GM19240 (cell line): ENCODE data around the gene RSPH6A.

Experiments used
- DNase-seq: peaks from one replicate; pipeline ENCODE4 v3.0.0; 2011; ENCODE audit warnings: low spot score; ENCODE audit not compliant: insufficient read length

Gene RSPH6A

DNA sequence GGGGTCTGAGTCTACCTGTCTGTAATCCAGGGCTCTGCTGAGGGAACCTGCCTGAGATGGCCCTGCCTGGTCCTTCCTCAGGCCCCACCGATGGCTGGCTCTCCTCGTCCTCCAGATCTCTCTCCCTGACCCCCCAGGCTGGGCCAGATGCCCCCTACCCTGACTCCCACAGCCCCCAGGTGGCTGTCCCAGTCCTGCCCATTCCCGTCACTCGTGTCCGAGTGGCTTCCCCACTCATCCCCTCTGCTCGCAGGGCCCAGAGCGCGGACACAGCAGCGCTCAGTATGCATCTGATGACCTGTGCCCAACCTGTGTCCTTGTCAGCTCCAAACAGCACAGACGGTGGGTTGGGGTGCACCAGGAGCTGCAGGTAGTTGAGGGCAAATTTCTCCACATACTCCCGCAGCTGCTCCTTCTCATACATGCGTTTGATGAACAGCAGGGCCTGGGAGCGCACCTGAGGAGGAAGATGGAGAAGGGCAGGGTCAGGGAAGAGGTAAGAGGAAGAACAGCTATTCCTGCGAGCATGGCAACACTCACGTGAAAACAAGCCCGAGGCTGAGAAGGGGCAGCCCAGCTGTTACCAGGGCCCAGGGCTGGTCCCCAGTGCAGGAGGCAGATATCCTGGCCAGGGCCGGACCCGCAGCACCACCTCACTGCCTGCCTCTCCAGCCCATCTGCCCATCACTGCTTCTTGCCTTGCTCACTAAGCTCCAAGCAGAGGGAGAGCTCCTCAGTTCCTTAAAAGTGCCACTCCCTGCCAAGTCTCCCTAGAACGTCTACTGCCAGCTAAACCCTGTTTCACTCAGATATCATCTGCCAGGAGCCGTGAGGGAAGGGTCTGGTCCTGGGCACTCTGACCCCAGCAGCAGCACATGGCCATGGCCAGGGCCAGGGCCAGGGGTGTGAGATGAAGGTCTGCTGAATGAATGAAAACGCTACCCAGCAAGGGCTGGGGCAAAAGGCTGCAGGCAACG is 11.1 kb upstream of the RSPH6A start:
- no peak for DNase-seq

DNA sequence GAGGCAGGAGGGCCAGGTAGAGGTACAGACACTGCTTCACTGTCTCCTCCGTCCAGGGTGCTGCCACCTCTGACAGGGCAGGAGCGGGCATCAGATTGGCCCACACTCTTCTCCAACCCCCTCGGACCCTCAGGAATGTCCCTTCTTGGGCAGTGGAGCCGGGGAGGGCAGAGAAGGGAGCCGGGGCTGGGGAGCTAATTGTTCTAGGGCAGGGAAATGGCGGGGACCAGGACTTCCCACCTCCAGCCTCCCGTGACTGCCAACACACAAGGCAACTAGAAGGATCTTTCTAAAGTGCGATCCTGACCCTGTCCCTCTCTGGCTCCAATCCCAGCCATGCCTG is 10.1 kb upstream of the RSPH6A start:
- DNase-seq = no peak

DNA sequence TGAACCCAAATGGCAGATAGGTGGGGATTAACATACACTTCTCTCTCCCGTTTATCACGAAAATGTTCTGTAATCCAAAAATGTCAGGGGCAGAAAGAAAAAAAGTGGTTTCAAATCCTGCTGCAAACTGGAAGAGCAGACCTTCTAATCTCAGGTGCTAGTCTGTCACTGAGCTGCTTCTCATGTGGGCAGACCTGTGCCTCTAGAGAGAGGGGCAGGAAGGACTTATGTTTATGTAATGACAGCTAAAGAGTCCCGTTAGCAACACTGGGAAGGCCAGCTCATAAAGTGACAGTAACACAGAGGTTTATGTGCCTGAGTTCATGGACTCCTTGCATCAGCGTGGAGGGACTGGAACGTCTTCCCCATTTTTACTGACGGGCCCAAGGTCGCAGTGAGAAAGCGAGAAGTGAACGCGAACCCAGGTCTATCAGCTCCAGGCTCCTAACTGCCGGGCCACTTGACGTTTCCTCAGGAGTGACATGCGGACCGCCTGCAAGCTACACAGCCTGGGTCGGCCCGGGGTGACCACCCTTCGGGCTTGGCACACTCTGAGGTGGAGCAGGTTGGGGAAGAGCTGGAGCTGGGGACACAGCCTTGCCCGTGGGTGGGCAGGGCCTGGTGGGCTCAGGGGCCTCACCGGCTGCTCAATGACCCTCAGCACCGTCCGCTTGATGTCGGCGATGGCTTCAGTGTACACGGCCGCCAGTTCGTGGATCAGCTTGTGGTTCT is 9.6 kb upstream of the RSPH6A start:
- no peak for DNase-seq

DNA sequence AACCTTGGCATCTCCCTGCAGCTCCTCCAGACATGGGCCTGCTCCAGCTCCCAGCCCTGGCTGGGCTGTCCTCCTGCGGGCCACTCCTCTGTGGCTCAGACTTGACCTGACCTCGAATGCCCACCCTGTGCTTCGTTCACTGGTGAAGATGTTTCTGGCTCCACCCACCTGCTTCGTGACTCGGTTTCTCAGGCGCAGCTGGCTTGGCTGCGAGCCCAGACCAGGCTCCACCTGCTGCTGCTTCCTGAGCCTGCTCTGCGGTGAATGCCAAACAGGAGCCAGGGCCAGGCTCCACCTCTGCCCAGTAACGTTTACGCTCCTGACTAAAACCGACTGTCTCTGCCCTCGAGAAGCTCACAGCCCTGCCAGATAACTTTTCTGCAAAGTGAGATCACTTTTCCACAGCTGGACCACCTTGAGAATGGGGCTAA is 8.9 kb upstream of the RSPH6A start:
- DNase-seq = no peak

DNA sequence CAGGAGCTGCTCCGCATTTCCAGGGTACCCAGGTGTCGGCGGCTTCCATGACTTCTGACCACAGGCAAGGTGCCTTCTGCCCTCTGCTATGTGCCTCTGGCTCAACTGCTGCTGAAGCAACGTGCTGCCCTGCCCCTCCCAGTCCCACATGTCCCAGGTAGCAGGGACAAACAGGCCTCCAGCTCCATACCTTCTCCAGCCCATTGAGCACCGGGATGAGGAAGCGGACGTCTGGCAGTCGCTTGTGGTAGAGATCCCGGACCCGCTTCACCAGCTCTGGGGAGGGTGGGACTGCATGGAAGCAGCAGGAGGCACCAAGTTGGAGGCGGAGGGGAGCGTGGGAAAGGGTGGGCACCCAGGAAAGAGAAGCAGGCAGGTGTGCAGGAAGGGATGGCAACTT is 8.1 kb upstream of the RSPH6A start:
- no peak for DNase-seq

DNA sequence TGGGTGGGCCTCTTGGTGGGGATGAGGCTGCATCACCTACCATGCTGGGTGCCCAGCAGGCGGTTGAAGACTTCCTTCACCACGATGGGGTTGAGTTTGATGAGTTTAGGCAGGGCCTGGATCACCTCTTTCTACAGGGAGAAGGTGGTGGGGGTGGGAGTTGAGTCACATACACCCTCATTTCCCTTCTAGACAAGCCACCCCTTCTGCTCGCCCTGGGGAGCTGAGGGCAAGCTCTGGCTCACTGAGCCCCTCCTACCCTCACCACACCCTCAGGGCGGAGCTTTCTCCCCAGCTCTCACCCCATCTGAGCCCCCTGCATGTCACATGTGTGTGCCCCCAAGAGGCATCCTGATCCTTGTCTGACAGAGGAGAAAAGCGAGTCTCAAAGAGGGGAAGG is 7.6 kb upstream of the RSPH6A start:
- DNase-seq = no peak

DNA sequence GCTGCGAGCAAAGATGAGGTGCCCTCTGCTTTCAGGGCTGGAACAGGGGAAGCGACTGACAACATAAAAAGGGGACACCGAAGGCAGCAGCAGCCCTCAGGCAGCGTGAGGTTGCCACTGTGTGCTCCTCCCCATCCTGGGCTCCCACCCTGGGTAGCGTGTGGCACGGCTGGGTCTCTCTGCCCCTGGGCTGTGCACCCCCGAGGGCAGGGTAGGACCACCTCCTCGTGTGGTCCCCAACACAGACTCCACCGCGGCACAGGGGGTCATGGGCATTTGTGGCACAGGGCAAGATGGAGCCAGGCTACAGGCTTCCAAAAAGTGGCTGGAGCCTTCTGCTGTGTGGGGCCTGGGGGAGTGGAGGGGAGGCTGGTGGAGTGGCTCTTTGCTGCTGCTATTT is 6.5 kb upstream of the RSPH6A start:
- no peak for DNase-seq

DNA sequence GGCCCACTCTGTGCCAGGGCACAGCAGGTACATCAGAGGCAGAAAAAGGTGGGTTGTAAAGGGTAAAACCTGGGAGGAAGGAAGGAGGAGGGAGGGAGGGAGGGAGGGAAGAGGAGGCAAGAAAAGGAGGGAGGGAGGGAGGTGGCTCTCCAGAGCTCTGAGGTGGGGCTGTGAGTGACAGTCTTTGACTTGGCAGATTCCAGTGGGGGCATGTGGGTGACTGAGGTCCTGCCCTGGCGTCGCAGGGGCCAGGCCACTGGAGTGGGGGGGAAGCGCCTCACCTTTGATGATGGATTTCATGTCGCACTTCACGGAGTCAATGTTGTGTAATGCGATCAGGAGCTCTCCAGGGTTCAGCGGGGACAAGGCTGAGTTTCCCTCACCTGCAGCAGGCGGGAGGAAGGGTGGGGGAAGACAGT is 6.0 kb upstream of the RSPH6A start:
- DNase-seq = no peak

DNA sequence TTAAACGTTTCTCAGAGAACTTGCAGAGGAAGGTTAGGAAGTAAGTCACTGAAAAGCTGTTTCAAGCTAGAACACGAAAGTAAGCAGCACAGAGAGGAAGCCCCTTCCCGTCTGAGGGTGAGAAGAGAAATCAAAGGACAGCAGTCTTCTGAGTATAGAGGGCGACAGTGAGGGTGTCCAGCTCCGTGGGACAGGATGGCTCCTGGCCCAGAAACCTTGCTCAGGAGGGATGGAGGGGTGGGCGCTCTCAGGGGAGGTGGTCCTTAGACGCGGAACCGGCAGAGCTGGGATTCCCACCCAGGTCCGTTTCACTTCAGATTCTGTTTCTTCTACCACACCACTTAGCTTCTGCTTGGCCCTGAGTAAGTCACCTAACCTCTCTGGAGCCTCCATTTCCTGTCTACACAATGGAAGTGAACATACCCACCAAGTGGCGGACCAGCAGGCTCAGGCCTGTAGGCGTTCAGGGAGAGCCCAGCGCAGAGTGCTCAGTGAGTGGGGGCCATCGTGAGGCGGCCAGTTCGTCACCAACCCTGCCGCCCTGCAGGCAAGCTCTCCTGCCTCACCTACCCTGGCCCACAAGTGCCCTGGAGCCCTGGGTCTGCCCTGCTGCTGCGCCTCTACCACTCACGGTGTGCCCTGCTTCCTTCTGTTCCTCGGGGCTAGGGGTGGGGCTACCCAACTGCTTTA is 5.5 kb upstream of the RSPH6A start:
- no peak for DNase-seq

DNA sequence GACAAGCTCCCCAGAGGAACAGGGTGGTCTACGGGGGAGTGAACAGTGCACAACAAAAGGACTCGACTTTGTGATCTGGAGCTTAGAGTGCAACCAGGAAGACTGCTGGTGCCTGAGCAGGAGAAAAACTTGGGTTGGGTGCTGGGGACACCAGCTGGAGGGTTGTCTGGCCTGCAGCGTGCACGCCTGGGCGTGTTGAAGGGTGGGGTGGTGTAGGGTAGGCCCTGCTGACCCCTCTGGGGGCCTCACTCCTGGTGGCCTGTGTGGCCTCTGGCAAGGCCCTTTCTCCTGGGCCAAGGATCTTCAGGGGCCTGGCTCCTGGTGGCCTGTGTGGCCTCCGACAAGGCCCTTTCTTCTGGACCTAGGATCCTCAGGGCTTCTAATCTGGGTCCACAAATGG is 4.7 kb upstream of the RSPH6A start:
- no peak for DNase-seq

DNA sequence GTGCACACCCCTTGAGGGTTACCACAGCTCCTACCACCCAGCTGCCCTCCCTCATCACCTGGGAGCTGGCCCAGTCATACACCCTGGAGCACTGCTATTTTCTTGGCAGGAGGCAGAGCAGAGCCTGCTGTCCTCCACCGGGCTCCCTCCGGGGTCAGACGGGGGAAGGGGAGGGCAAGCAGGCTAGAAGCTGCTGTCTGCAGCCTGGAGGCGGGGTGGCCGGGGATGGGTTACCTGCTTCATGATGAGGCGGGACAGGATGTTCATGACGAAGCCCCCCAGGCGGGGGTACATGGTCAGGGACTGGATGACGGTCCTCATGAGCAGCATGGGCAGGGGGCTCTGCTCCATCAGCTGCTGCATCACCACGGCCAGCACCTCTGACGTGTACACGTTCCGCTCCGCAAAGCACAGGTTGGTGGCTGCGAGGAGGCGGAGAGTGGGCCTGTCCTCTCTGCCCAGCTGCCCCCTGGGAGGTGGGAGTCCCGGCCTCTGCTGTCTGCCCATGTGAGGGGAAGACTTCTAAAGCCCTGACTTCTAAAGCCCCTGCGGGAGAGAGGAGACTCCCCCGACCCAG is 2.7 kb upstream of the RSPH6A start:
- no peak for DNase-seq

DNA sequence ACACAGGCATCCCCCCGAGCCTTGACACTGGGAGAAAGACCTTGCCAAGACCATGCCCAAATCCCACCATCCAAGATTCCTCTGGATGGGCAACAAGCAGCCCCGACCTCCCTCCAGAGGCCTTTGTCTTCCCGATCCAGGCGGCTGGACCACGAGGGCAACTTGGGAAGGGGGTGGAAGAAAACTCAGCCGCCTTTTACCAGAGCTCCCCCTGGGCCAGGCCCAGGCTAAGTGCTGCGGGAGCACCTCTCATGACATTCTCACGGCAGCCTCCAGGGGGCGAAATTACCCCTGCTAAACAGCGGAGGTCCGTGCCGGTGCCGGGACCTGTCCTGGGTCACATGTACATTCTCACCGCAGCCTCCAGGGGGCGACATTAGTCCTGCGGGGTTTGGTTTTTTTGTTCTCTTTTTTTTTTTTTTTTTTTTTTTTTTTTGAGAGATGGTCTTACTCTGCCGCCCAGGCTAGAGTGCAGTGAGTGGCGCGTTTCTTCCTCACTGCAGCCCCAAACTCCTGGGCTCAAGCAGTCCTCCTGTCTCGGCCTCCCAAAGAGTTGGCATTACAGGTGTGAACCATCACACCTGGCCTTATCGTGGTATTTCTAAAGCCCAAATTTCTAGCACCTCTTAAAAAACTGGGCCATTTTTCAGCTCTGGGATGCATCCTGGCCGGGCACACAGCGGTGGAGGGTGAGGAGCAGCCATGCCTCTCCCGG is 2.1 kb upstream of the RSPH6A start:
- peak; percentile 100 for DNase-seq

DNA sequence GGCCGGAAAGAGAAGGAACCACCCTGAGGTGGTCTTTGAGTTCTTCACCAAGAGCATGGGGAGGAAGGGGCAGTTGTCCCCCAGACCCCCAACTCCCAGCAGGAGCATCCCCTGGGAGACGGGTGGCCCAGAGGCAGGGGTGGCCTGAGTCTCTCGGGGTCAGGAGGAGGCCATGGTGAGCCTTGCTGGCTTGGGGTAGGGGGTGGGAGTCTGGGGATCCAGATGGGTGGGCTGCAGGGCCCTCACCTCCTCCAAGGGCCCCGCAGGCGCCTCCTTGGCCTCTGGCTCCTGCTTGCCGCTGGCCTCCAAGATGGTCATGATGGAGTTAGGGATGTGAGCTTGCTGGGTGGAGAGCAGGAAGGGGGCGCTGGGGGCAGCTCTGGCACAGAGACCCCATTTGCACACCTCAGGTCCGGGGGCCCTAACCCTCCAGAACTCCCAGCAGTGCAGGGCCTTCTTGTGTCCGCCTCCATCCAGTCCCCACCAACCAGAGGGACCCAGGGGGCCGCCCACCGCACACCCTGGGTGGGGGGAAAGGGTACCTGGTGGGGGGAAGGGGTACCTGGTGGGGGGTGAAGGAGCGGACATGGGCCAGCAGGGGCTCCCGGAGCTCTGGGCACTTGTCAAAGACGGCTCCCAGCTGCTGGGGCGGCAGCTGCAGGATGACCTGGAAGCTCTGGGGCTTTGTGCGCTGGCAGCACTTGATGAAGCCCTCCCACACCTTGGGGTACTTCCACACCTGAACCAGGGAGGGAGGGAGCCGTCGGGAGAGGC is 1.3 kb upstream of the RSPH6A start:
- no peak for DNase-seq

DNA sequence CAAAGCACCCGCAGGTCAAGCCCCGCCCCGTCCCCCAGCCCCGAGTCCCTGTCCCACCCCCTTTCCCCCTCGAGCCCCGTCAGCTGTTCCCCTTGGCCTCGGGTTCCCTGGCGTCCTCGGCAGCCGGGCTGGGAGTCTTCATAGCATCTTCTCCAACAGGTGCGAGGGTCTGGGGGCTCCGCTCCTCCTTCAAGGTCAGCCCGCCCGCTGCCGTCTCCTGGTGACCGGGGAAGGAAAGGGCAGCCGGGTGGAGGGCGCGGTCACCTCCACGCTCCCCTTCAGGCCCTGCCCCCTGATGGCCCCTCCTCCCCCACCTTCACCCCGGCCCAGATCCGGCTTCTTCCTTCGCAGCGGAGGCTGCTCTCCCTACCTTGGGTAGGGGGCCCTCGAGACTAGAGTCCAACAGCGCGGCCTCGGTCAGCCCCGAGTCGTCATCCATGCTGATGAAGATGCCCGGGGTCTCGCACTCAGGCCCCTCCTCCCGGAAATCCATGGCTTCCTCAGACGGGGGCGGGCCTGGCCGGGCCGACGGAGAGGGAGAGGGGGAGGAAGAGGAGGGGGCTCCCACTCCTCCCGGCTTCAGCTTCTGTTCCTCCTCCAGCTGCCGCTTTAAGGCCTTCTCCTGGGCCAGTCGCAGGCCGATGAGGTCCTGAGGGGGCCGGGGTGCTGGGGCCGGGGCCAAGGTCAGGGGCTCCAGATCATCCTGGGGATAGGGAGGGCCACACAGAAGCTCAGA is 541 bp upstream of the RSPH6A start:
- no peak for DNase-seq

DNA sequence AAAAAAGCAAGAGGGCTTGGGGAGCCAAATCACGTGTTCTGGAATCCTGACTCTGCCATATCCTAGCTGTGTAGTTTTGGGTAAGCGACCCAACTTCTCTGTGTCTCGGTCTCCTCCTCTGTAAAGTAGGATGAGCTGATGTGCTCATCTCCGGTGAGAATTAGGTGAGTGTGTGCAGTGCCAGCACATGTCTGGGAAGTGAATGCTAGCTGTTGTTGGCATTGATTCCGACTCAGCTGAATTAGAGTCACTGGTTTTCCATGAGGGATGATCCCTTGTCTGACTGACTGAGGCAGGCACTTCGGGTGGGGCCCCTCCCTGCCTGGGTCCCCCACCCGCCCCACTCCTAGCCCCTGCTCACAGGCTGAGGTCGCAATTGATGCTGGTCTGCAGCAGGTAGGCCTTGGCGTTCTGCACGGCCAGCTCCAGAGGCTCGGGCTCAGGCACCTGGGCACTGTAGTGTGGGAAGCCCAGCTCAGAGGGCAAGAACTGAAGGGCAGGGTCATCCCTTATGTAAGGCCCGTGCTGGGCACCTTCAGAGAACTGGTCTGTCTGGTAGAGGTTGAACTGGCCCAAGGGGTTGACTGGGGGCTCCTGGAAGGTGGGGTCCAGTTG is 835 bp downstream of the RSPH6A start:
- DNase-seq = no peak

DNA sequence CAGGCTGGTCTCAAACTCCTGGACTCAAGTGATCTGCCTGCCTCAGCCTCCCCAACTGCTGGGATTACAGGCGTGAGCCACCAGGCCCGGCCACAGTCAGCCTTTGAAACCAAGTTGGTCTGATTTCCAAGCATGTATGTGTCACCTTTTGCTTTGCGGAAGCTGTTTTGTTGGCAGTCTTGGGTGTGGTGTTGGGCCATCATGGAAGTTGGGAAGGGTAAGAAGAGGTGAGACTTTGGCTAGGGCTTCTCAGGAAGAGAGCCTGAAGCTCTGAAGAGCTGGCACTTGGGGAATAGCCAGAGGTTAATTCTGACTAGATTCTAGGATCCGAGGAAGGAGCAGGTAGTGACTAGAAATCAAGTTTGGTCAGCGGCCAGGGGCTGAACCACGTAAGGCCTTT is 2.8 kb downstream of the RSPH6A start:
- no peak for DNase-seq

DNA sequence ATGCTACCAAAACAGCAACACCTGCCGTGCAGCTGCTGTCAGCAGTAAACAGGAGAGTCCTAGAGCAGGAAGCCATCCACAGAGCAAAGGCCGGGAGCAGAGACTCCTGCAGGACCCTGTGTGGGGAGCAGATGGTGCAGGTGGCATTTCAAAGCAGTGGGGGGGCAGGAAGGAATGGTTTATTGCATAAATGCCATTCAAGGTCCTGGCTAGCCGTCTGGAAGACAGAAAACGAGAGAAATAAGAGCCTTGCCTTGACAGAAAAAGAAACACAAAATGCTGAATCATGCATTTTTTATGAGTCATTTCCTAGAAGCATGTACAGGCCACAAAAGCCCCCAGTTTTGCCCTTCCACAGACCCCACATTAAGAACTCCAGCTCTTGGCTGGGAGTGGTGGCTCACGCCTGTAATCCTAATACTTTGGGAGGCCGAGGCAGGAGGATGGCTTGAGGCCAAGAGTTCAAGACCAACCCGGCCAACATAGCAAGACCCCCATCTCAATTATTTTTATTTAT is 5.4 kb downstream of the RSPH6A start:
- no peak for DNase-seq

DNA sequence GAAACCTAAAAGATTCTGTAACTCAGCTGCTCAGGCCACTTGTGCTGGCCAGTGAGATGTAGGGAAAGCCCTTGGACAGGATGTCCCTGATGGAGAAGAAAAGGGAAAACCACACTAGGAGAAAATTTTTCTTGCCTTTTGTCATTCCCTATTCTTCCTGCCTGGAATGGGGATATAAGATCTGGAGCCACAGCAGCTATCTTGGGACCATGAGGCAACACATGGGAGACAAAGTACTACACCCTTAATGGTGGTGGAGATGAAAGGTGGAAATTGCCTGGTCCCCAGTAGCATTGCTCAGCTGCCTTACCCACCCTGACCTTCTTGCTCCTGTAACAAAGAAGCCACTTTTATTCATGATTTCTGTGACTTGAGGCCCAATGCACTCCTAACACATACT is 9.4 kb downstream of the RSPH6A start:
- no peak for DNase-seq

DNA sequence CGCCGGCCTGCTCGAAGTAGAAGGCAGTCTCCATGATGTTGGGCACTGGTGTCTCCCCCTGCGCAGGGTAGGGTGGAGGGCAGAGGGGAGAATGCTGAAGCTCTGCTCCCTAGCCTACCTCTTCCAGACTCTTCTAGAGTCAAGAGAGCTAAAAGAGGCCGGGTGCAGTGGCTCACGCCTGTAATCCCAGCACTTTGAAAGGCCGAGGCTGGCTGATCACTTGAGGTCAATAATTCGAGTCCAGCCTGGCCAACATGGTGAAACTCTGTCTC is 10.2 kb downstream of the RSPH6A start:
- no peak for DNase-seq
